Measurements from ENCODE around the gene OASL.

Gene OASL

DNA sequence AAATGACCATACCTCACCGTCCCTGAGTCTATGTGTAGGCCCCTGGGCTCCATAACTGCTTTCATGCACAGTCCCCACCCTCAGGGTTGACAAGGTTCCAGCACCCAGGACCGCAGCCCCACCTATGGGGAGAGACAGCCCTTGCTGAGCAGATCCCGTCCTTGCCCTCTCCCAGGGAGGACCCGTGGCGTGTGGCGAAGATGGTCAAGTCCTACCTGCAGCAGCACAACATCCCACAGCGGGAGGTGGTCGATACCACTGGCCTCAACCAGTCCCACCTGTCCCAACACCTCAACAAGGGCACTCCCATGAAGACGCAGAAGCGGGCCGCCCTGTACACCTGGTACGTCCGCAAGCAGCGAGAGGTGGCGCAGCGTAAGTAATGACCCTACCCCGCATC, 50.4 kb downstream of the OASL start:
- DNase-seq: no peak

DNA sequence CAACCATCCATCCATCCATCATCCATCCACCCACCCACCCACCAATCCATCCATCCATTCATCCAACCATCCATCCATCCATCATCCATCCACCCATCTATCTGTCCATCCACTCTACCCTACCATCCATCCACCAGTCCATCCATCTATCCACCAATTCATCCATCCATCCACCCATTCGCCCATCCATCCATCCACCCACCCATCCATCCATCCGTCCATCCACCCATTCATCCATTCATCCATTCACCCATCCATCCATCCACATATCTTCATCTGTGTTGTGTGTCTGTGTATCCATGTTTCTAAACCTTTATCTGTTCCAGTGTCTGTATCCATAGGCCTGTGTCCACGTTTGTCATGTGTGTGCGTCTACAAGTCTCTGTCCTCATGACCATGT, 50.8 kb downstream of the OASL start:
- DNase-seq: no peak

- no peak for DNase-seq
Observed at GRCh38 chr12:120984351-120984898, 54.6 kb downstream of the OASL start.

DNA sequence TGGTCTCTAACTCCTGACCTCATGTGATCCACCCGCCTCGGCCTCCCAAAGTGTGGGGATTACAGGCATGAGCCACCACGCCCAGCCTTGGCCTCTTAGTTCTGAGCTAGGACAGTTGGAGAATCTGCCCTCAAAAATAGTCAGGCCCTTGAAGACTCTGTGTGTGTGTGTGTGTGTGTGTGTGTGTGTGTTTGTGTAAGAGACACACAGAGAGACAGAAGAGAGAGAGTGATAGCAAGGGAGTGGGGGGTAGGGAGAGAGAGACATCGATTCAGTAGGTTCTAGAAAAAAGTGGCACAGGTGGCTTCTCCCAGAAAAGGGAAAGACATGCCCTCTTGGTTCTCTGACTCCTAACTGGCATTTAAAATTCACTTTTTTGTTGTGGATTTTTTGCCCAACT, 55.3 kb downstream of the OASL start:
- no peak for DNase-seq

GRCh38 chr12:120982659-120983058, 56.4 kb downstream of the OASL start:
- no peak for DNase-seq

GRCh38 chr12:120981407-120981941, 57.6 kb downstream of the OASL start:
- DNase-seq: no peak

GRCh38 chr12:120980800-120981368, 58.2 kb downstream of the OASL start:
- no peak for DNase-seq

GRCh38 chr12:120979862-120980696, 59.0 kb downstream of the OASL start:
- DNase-seq: no peak

DNA sequence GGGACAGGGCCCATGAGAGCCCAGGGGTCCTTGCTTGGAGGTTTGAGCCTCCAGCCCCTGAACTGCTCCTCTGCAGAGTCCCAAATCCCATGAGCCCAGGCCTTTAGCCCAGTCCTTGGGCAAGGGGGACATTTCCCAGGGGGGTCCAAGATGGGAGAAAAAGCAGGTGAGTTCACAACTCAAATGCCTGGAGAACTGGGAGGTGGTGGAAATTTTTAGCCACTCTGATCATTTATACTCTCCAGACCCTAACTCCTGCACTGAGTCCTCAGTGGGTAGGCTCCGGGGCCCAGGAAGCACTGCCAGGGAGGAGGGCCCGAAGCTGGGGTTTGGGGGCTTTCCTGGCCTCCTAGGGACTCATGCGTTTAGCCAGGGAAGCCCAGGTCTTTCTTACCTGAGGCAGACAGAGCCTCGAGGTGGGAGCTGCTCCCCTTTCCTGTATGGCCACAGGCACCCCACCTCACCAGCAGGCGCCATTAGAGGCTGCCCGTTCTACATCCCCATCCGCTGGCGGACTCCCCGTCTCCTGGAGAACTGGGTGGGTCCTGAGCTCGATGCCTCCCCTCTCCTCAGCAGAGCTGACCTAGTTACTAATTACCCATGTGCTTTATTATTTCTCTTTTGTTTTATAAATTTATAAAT, 59.7 kb downstream of the OASL start:
- no peak for DNase-seq

DNA sequence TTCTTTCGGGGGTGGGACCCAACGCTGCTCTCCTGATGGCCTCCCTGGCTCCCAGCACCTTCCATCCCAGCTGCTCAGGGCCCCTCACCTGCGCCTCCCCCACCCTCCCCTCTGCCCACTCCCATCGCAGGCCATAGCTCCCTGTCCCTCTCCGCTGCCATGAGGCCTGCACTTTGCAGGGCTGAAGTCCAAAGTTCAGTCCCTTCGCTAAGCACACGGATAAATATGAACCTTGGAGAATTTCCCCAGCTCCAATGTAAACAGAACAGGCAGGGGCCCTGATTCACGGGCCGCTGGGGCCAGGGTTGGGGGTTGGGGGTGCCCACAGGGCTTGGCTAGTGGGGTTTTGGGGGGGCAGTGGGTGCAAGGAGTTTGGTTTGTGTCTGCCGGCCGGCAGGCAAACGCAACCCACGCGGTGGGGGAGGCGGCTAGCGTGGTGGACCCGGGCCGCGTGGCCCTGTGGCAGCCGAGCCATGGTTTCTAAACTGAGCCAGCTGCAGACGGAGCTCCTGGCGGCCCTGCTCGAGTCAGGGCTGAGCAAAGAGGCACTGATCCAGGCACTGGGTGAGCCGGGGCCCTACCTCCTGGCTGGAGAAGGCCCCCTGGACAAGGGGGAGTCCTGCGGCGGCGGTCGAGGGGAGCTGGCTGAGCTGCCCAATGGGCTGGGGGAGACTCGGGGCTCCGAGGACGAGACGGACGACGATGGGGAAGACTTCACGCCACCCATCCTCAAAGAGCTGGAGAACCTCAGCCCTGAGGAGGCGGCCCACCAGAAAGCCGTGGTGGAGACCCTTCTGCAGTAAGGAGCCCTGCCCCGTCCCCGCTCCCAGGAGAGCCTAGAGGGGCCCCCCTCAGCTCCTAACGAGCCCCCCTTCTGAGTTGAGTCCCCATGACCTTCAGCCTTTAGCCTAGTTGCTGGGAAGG, 60.5 kb downstream of the OASL start, which contains the start of gene HNF1A:
Gene HNF1A (plus strand): TSS at position 248 of the 924 bp plus-strand sequence. CDS start 226 bp downstream, at position 474.
- DNase-seq: no peak

- no peak for DNase-seq
Observed at GRCh38 chr12:120977531-120978295, 61.3 kb downstream of the OASL start.

DNA sequence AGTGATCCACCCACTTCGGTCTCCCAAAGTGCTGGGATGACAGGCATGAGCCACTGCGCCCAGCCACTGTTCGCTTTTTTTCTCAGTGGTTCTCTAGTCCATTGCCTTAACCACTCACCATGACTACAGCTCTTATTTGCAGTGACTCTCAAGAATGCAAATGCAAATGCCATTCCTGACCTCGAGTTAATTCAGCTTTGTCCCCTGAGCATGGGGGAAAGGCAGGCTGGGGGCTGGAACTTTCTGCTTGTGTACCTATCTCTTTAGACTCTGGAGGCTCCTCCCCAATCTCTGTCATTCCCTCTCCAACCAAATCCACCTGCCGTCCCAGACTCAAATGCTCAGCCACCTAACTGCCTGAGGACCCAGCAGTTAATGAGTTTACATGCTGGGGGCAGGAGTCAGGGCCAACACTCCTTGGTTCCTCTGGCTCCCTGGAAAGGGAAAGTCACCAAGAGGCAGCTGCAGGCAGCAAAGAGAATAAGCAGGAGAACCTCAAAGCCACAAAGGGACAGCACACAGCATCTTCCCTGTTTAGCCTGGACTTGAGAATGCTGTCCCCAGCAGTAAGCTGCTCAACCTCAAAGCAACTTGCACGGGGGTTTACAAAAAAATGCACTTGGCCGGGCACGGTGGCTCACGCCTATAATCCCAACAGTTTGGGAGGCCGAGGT, 66.0 kb downstream of the OASL start:
- no peak for DNase-seq

- no peak for DNase-seq
Observed at GRCh38 chr12:120971299-120972180, 67.5 kb downstream of the OASL start.

DNA sequence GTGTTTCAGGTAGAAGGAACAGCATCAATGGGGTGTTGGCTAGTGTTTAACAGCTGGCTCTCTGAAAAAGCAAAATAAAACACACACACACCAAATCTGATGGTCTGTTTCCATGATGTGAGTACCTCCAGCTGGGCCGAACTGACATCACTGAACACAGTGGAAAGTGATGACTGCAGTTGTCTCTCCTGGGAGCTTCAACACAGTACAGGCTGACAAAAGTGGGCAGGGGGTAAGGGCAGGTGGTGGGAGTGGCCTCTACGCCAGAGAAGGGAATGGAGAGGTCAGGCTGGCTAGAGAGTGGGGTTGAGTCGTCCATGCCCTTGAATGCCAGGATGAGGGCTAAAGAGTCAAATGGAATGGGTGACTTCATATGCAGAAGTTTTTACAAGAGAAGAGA, 68.7 kb downstream of the OASL start:
- DNase-seq: no peak

Data from activated CD4-positive, alpha-beta T cell treated with anti-CD3 and anti-CD28 coated beads for 1 hour (primary cell).